WTC11 (cell line): ENCODE data around the gene IGSF6. TPM values are rescaled to one million over a fixed set of nuclear protein-coding genes. Genes with fewer than 3 reads are reported as not detected.

Source experiments
- ATAC-seq: fragments of 200-7000 bp; cut with Tn5 transposase; 2 replicates; pipeline ENCODE4 v1.10.0; 2021; ENCODE audit warnings: mild to moderate bottlenecking, moderate library complexity
- CTCF ChIA-PET: fragments of 300-600 bp; sonication (Branson Sonifier 250); formaldehyde crosslinking; loops from one replicate; lab custom pipeline; 2021; ENCODE audit warnings: antibody characterized with exemption; lab: Charles Lee
- POLR2A ChIA-PET: fragments of 350-600 bp; sonication (Branson Sonifier 250); formaldehyde crosslinking; loops from one replicate; lab custom pipeline; 2021; ENCODE audit warnings: antibody characterized with exemption; lab: Charles Lee
- DNase-seq: peaks from one replicate; pipeline ENCODE4 v3.0.0; 2021; ENCODE audit warnings: low spot score
- H3K27ac Mint-ChIP-seq: 2 replicates; pipeline ENCODE4 v1.8.0; 2021; ENCODE audit warnings: mixed read lengths
- H3K27me3 Mint-ChIP-seq: 2 replicates; pipeline ENCODE4 v1.8.0; 2021; ENCODE audit warnings: low read depth, mild to moderate bottlenecking, moderate library complexity, mixed read lengths
- H3K36me3 Mint-ChIP-seq: 2 replicates; pipeline ENCODE4 v1.8.0; 2021; ENCODE audit warnings: mixed read lengths
- H3K4me1 Mint-ChIP-seq: 2 replicates; pipeline ENCODE4 v1.8.0; 2022; ENCODE audit warnings: mixed read lengths
- H3K4me3 Mint-ChIP-seq: 2 replicates; pipeline ENCODE4 v1.8.0; 2021; ENCODE audit warnings: mild to moderate bottlenecking, moderate library complexity, mixed read lengths
- H3K9me3 Mint-ChIP-seq: 2 replicates; pipeline ENCODE4 v1.8.0; 2021; ENCODE audit warnings: mixed read lengths
- AFF4 ChIP-seq: sonication (generic); formaldehyde crosslinking; IDR thresholded peaks from 2 replicates; pipeline ENCODE4 v1.8.1; 2023; ENCODE audit warnings: mild to moderate bottlenecking, missing genetic modification reagents, borderline replicate concordance
- ARID4B ChIP-seq: sonication (generic); formaldehyde crosslinking; IDR thresholded peaks from 2 replicates; pipeline ENCODE4 v1.8.0; 2023; ENCODE audit warnings: missing genetic modification reagents, mild to moderate bottlenecking, borderline replicate concordance
- CREB1 ChIP-seq: sonication (generic); formaldehyde crosslinking; IDR thresholded peaks from 2 replicates; pipeline ENCODE4 v1.8.0; 2023; ENCODE audit warnings: mild to moderate bottlenecking, missing genetic modification reagents
- E2F5 ChIP-seq: sonication (generic); formaldehyde crosslinking; IDR thresholded peaks from 2 replicates; pipeline ENCODE4 v1.8.1; 2022; ENCODE audit warnings: mild to moderate bottlenecking, moderate library complexity, missing genetic modification reagents
- ERG ChIP-seq: fragments of 250-450 bp; sonication (Bioruptor Pico); IDR thresholded peaks from 2 replicates; pipeline ENCODE4 v1.8.0; 2021; ENCODE audit warnings: mild to moderate bottlenecking
- ETV6 ChIP-seq: sonication (generic); formaldehyde crosslinking; IDR thresholded peaks from 2 replicates; pipeline ENCODE4 v1.8.1; 2022; ENCODE audit warnings: mild to moderate bottlenecking, missing genetic modification reagents
- FOXK1 ChIP-seq: sonication (generic); formaldehyde crosslinking; IDR thresholded peaks from 2 replicates; pipeline ENCODE4 v1.8.0; 2022; ENCODE audit warnings: mild to moderate bottlenecking, moderate library complexity, missing genetic modification reagents
- GTF2I ChIP-seq: fragments of 250-450 bp; sonication (Bioruptor Pico); conservative IDR thresholded peaks from 2 replicates; pipeline ENCODE4 v1.4.0; 2021; ENCODE audit warnings: mild to moderate bottlenecking
- HMGA2 ChIP-seq: fragments of 250-450 bp; sonication (Bioruptor Pico); IDR thresholded peaks from 2 replicates; pipeline ENCODE4 v1.4.0; 2021; ENCODE audit warnings: mild to moderate bottlenecking, moderate library complexity
- OVOL2 ChIP-seq: fragments of 250-450 bp; sonication (Bioruptor Pico); IDR thresholded peaks from 2 replicates; pipeline ENCODE4 v1.9.0; 2021; ENCODE audit warnings: mild to moderate bottlenecking, borderline replicate concordance
- PREB ChIP-seq: sonication (generic); formaldehyde crosslinking; IDR thresholded peaks from 2 replicates; pipeline ENCODE4 v1.8.1; 2022; ENCODE audit warnings: mild to moderate bottlenecking, missing genetic modification reagents, moderate library complexity, borderline replicate concordance
- STAT6 ChIP-seq: sonication (generic); formaldehyde crosslinking; conservative IDR thresholded peaks from 2 replicates; pipeline ENCODE4 v1.8.1; 2023; ENCODE audit warnings: mild to moderate bottlenecking, low read depth, missing genetic modification reagents, moderate library complexity
- TEAD4 ChIP-seq: sonication (generic); formaldehyde crosslinking; IDR thresholded peaks from 2 replicates; pipeline ENCODE4 v1.8.0; 2022; ENCODE audit warnings: mild to moderate bottlenecking, missing genetic modification reagents
- ZNF232 ChIP-seq: sonication (generic); formaldehyde crosslinking; IDR thresholded peaks from 2 replicates; pipeline ENCODE4 v1.8.0; 2022; ENCODE audit warnings: mild to moderate bottlenecking, missing genetic modification reagents
- ZNF396 ChIP-seq: fragments of 250-450 bp; sonication (Bioruptor Pico); IDR thresholded peaks from 2 replicates; pipeline ENCODE4 v1.8.0; 2021; ENCODE audit warnings: mild to moderate bottlenecking, moderate library complexity, borderline replicate concordance
- ZSCAN18 ChIP-seq: fragments of 250-450 bp; sonication (Bioruptor Pico); IDR thresholded peaks from 2 replicates; pipeline ENCODE4 v2.1.2; 2022; ENCODE audit warnings: mild to moderate bottlenecking, moderate library complexity
- total RNA-seq: library from RNA; stranded (reverse); gene quantifications from 3 replicates; pipeline ENCODE4 v1.2.3, GENCODE V29; 2021

IGSF6 gene
- total RNA-seq, 1 experiment from 2014 or later = not detected

- no peak for TF ChIP-seq AFF4 (CRISPR knock-in tag)
- TF ChIP-seq PREB (CRISPR knock-in tag) = no peak
- no peak for TF ChIP-seq OVOL2 (CRISPR knock-in tag)
- TF ChIP-seq ZNF232 (CRISPR knock-in tag) = no peak
- TF ChIP-seq STAT6 (CRISPR knock-in tag) = no peak
- TF ChIP-seq GTF2I (CRISPR knock-in tag) = no peak
- no peak for TF ChIP-seq FOXK1
- TF ChIP-seq TEAD4 (CRISPR knock-in tag) = no peak
Measured at GRCh38 chr16:21628772-21629171, 23.6 kb downstream of the IGSF6 start (continued).

GRCh38 chr16:21628121-21628726 lies 24.2 kb downstream of the IGSF6 start:
- Mint-ChIP-seq H3K27me3 (no peaks in the 10 kb centered on the region), H3K36me3 (peaks cover 66% of the 10 kb centered on the region), H3K9me3 (peaks cover 22% of the 10 kb centered on the region), H3K4me3 (no peak overlapping the region), H3K4me1 (peaks cover 6% of the 10 kb centered on the region), H3K27ac (no peak overlapping the region)
- ATAC-seq (no peak), DNase-seq (no peak)
- ChIA-PET POLR2A (no interaction called here), CTCF (no interaction called here)
- TF ChIP-seq ARID4B (CRISPR knock-in tag) (no peak), CREB1 (no peak), ETV6 (CRISPR knock-in tag) (no peak), ZSCAN18 (CRISPR knock-in tag) (no peak), E2F5 (no peak), HMGA2 (CRISPR knock-in tag) (no peak), ERG (no peak), ZNF396 (no peak), PREB (CRISPR knock-in tag) (no peak)
